Gastrocnemius medialis (tissue), 4 donors: Measurements from ENCODE around the gene GGT6. TPM values are rescaled to one million over a fixed set of nuclear protein-coding genes. Genes with fewer than 3 reads are reported as not detected.

Experiments used
- ATAC-seq, 2 donors: fragments of 150-250 bp; one replicate each; pipeline ENCODE4 v1.9.1; 2016
- DNase-seq, 2 donors: peaks; one replicate each; pipeline ENCODE4 v3.0.0-alpha.2; 2019
- H3K27ac ChIP-seq, 4 donors: fragments of 200-600 bp; sonication (generic); 1 replicate in 1 of 4; 2 replicates in 3 of 4; pipeline ENCODE4 v1.5.1; 2016 to 2018; ENCODE audit warnings: mild to moderate bottlenecking in 2 of 4, moderate library complexity in 1 of 4
- H3K27me3 ChIP-seq, 3 donors: fragments of 200-600 bp; sonication (generic) in 2 of 3; 1 replicate in 1 of 3; 2 replicates in 2 of 3; pipeline versions ENCODE4 v1.5.1 to v1.6.0; 2016 to 2019; ENCODE audit warnings: mild to moderate bottlenecking in 1 of 3, moderate library complexity in 1 of 3
- H3K36me3 ChIP-seq, 2 donors: fragments of 200-600 bp; sonication (generic) in 1 of 2; one replicate each; pipeline ENCODE4 v1.5.1; 2017 to 2018
- H3K4me1 ChIP-seq, 2 donors: fragments of 200-600 bp; sonication (generic) in 1 of 2; one replicate each; pipeline ENCODE4 v1.5.1; 2016 to 2017; ENCODE audit warnings: mild to moderate bottlenecking in 2 of 2
- H3K4me3 ChIP-seq, 4 donors: fragments of 200-600 bp; sonication (generic) in 3 of 4; 1 replicate in 1 of 4; 2 replicates in 3 of 4; pipeline ENCODE4 v1.5.1; 2016 to 2019; ENCODE audit warnings: mild to moderate bottlenecking in 2 of 4
- H3K9me3 ChIP-seq, 3 donors: fragments of 200-600 bp; sonication (generic) in 2 of 3; 1 replicate in 1 of 3; 2 replicates in 2 of 3; pipeline ENCODE4 v1.5.1; 2016 to 2019
- CTCF ChIP-seq, 5 experiments: fragments of 450-650 bp in 3 of 5; fragments of 200-600 bp in 2 of 5; sonication (generic) in 2 of 5; IDR thresholded peaks in 4 of 5; conservative IDR thresholded peaks in 1 of 5; 1 replicate in 4 of 5; 2 replicates in 1 of 5; pipeline ENCODE4 v1.5.1; 2016 to 2019; ENCODE audit warnings: antibody characterized with exemption in 5 of 5, mild to moderate bottlenecking in 3 of 5, moderate library complexity in 3 of 5
- POLR2A ChIP-seq, 2 donors: fragments of 450-650 bp; IDR thresholded peaks; one replicate each; pipeline ENCODE4 v1.6.1; 2017; ENCODE audit warnings: antibody characterized with exemption in 2 of 2, mild to moderate bottlenecking in 2 of 2, moderate library complexity in 2 of 2
- in situ Hi-C, 4 donors: fragments of 200-750 bp; cut with MboI; loops; one replicate each; pipeline versions ENCODE4 v1.15.0 to v1.8.0; 2017; ENCODE audit warnings: low sequenced_read_pairs in 4 of 4
- intact Hi-C: fragments of 100-400 bp; cut with DNase I; formaldehyde crosslinking; loops from one replicate; pipeline ENCODE4 v1.15.1; 2023; ENCODE audit warnings: low total_unique reads
- total RNA-seq, 4 donors: library from RNA; depleted of rRNA; stranded (reverse); fragments of >200 nt; gene quantifications; one replicate each; pipeline versions ENCODE4 v1.1.0 to v1.2.3, GENCODE V29; 2016

Gene GGT6
- total RNA-seq, 4 donors from 2014 or later: 0.63 TPM; not detected in 3

GRCh38 chr17:4515501-4515900 lies 44.9 kb downstream of the GGT6 start:
- H3K4me1 ChIP-seq: no peaks in the 10 kb centered on the region

GRCh38 chr17:4514779-4515178 lies 45.6 kb downstream of the GGT6 start:
- no peak overlapping the region for H3K4me3 ChIP-seq
- DNase-seq: no peak
- H3K4me1 ChIP-seq: peaks cover 2 to 5% of the 10 kb centered on the region in 2 donors
- no peaks in the 10 kb centered on the region for H3K36me3 ChIP-seq
- H3K9me3 ChIP-seq: no peaks in the 10 kb centered on the region
- H3K27me3 ChIP-seq: no peaks in the 10 kb centered on the region
- TF ChIP-seq CTCF (IDR thresholded peaks at IDR 0.05 in 4 of 5, conservative IDR thresholded peaks at IDR 0.05 in 1 of 5) (no peak), POLR2A (IDR thresholded peaks at IDR 0.05) (no peak)
- peak overlapping the region in 1 of 4 donors; percentile 7 for H3K27ac ChIP-seq
- in situ Hi-C loops: no loop called here
- ATAC-seq: no peak
- intact Hi-C loops: no loop called here

More at GRCh38 chr17:4515501-4515900, 44.9 kb downstream of the GGT6 start:
- ATAC-seq (no peak), DNase-seq (no peak)
- Histone ChIP-seq H3K36me3 (no peaks in the 10 kb centered on the region), H3K4me3 (no peak overlapping the region), H3K9me3 (no peaks in the 10 kb centered on the region), H3K27ac (no peak overlapping the region), H3K27me3 (no peaks in the 10 kb centered on the region)
- TF ChIP-seq POLR2A (IDR thresholded peaks at IDR 0.05): no peak
- TF ChIP-seq CTCF (IDR thresholded peaks at IDR 0.05 in 4 of 5, conservative IDR thresholded peaks at IDR 0.05 in 1 of 5): no peak
- in situ Hi-C loops (no loop called here), intact Hi-C loops (no loop called here)

GRCh38 chr17:4514206-4514605 lies 46.2 kb downstream of the GGT6 start:
- no peaks in the 10 kb centered on the region for H3K9me3 ChIP-seq
- DNase-seq (no peak), ATAC-seq (no peak)
- peak overlapping the region in 1 of 4 donors; percentile 7 for H3K27ac ChIP-seq
- no peaks in the 10 kb centered on the region for H3K36me3 ChIP-seq
- in situ Hi-C loops: no loop called here
- H3K27me3 ChIP-seq: no peaks in the 10 kb centered on the region
- peaks cover 5 to 7% of the 10 kb centered on the region in 2 donors for H3K4me1 ChIP-seq
- intact Hi-C loops: no loop called here
- no peak overlapping the region for H3K4me3 ChIP-seq
- TF ChIP-seq POLR2A (IDR thresholded peaks at IDR 0.05) (no peak), CTCF (IDR thresholded peaks at IDR 0.05 in 4 of 5, conservative IDR thresholded peaks at IDR 0.05 in 1 of 5) (no peak)

GRCh38 chr17:4513113-4514032 lies 47.0 kb downstream of the GGT6 start:
- H3K4me3 ChIP-seq: no peak overlapping the region
- H3K36me3 ChIP-seq: no peaks in the 10 kb centered on the region
- DNase-seq: no peak
- H3K4me1 ChIP-seq: peaks cover 5 to 10% of the 10 kb centered on the region in 2 donors
- H3K27ac ChIP-seq: peak overlapping the region in 1 of 4 donors; percentile 1
- in situ Hi-C loops (no loop called here), intact Hi-C loops (no loop called here)
- TF ChIP-seq CTCF (IDR thresholded peaks at IDR 0.05 in 4 of 5, conservative IDR thresholded peaks at IDR 0.05 in 1 of 5) (no peak), POLR2A (IDR thresholded peaks at IDR 0.05) (no peak)
- no peaks in the 10 kb centered on the region for H3K9me3 ChIP-seq
- no peaks in the 10 kb centered on the region for H3K27me3 ChIP-seq
- ATAC-seq: no peak
